ENCODE measurements around the gene EXTL2.

The EXTL2 gene

GRCh38 chr1:100879422-100879821 lies 15.2 kb downstream of the EXTL2 start:
- TF ChIP-seq FOXP2 (optimal IDR thresholded peaks at IDR 0.05; ENCODE audit: borderline replicate concordance, extremely low read depth, extremely low read length, insufficient read depth) (no peak), REST (IDR thresholded peaks at IDR 0.05; ENCODE audit: insufficient read depth in 1 of 2, low read depth in 2 of 2, low read length in 2 of 2) (no peak), SIN3A (IDR thresholded peaks at IDR 0.05; ENCODE audit: borderline replicate concordance, insufficient read depth, low read length) (no peak), TAF1 (IDR thresholded peaks at IDR 0.05; ENCODE audit: borderline replicate concordance, insufficient read depth, low read length) (no peak), POLR2AphosphoS5 (IDR thresholded peaks at IDR 0.05; ENCODE audit: low read depth, low read length) (no peak)

- TF ChIP-seq REST (IDR thresholded peaks at IDR 0.05; ENCODE audit: insufficient read depth in 1 of 2, low read depth in 2 of 2, low read length in 2 of 2) (no peak), SIN3A (IDR thresholded peaks at IDR 0.05; ENCODE audit: borderline replicate concordance, insufficient read depth, low read length) (no peak), POLR2AphosphoS5 (IDR thresholded peaks at IDR 0.05; ENCODE audit: low read depth, low read length) (no peak), TAF1 (IDR thresholded peaks at IDR 0.05; ENCODE audit: borderline replicate concordance, insufficient read depth, low read length) (no peak), FOXP2 (optimal IDR thresholded peaks at IDR 0.05; ENCODE audit: borderline replicate concordance, extremely low read depth, extremely low read length, insufficient read depth) (no peak)
These were observed 18.4 kb downstream of the EXTL2 start for GRCh38 chr1:100876291-100876690.

- TF ChIP-seq REST (IDR thresholded peaks at IDR 0.05; ENCODE audit: insufficient read depth in 1 of 2, low read depth in 2 of 2, low read length in 2 of 2) (no peak), TAF1 (IDR thresholded peaks at IDR 0.05; ENCODE audit: borderline replicate concordance, insufficient read depth, low read length) (no peak), FOXP2 (optimal IDR thresholded peaks at IDR 0.05; ENCODE audit: borderline replicate concordance, extremely low read depth, extremely low read length, insufficient read depth) (no peak), POLR2AphosphoS5 (IDR thresholded peaks at IDR 0.05; ENCODE audit: low read depth, low read length) (no peak), SIN3A (IDR thresholded peaks at IDR 0.05; ENCODE audit: borderline replicate concordance, insufficient read depth, low read length) (no peak)
These were observed 19.4 kb downstream of the EXTL2 start for GRCh38 chr1:100875228-100875627.

- no peak for TF ChIP-seq SIN3A (IDR thresholded peaks at IDR 0.05; ENCODE audit: borderline replicate concordance, insufficient read depth, low read length)
- TF ChIP-seq REST (IDR thresholded peaks at IDR 0.05; ENCODE audit: insufficient read depth in 1 of 2, low read depth in 2 of 2, low read length in 2 of 2) = no peak
- TF ChIP-seq TAF1 (IDR thresholded peaks at IDR 0.05; ENCODE audit: borderline replicate concordance, insufficient read depth, low read length) = no peak
- TF ChIP-seq POLR2AphosphoS5 (IDR thresholded peaks at IDR 0.05; ENCODE audit: low read depth, low read length) = no peak
- no peak for TF ChIP-seq FOXP2 (optimal IDR thresholded peaks at IDR 0.05; ENCODE audit: borderline replicate concordance, extremely low read depth, extremely low read length, insufficient read depth)
These were observed 20.2 kb downstream of the EXTL2 start for GRCh38 chr1:100874433-100874832.

- TF ChIP-seq POLR2AphosphoS5 (IDR thresholded peaks at IDR 0.05; ENCODE audit: low read depth, low read length) (no peak), FOXP2 (optimal IDR thresholded peaks at IDR 0.05; ENCODE audit: borderline replicate concordance, extremely low read depth, extremely low read length, insufficient read depth) (no peak), TAF1 (IDR thresholded peaks at IDR 0.05; ENCODE audit: borderline replicate concordance, insufficient read depth, low read length) (no peak), REST (IDR thresholded peaks at IDR 0.05; ENCODE audit: insufficient read depth in 1 of 2, low read depth in 2 of 2, low read length in 2 of 2) (no peak), SIN3A (IDR thresholded peaks at IDR 0.05; ENCODE audit: borderline replicate concordance, insufficient read depth, low read length) (no peak)
These were observed 24.6 kb downstream of the EXTL2 start for GRCh38 chr1:100869996-100870395.
